Measurements from ENCODE around the gene WDR11.
"Not testable (repeated sequence)": the region's sequence is repeated elsewhere in the genome, so short reads cannot be mapped to it uniquely, and the experiment has no call there.

The WDR11 gene

GRCh38 chr10:120905268-120905667 is 54.1 kb downstream of the WDR11 start:
- no peak for TF ChIP-seq CTCF (IDR thresholded peaks at IDR 0.05; ENCODE audit: extremely low read depth, missing control alignments)

GRCh38 chr10:120917521-120918250 is 66.5 kb downstream of the WDR11 start:
- DNase-seq (ENCODE audit: low spot score) = no peak
- no peak for TF ChIP-seq CTCF (IDR thresholded peaks at IDR 0.05; ENCODE audit: extremely low read depth, missing control alignments)

More at GRCh38 chr10:120905268-120905667, 54.1 kb downstream of the WDR11 start:
- no peak for DNase-seq (ENCODE audit: low spot score)

- not testable (repeated sequence) for DNase-seq (ENCODE audit: low spot score)
These were observed 72.7 kb downstream of the WDR11 start for GRCh38 chr10:120923886-120924285.

- DNase-seq (ENCODE audit: low spot score) = no peak
- no peak for TF ChIP-seq CTCF (IDR thresholded peaks at IDR 0.05; ENCODE audit: extremely low read depth, missing control alignments)
These were observed 75.4 kb downstream of the WDR11 start for GRCh38 chr10:120926611-120927010.

DNA sequence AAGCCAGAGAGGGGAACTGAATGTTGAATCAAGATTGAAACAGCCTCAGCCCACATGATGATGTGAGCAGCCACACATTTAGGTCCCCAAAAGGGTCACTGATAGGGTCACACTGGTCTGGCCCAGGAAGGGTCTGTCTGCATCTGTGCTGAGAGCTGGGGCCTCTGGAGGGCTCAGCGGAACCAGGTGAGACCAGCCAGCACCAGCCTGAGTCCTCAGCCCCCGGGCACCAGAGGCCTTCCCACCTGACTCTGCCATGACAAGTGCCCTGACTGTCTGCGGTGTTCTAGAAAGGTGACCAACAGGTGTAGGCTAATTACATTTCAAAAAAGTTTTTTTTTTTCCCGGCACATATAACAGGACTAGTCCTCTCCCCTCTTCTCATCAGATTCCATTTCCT is 76.2 kb downstream of the WDR11 start:
- no peak for DNase-seq (ENCODE audit: low spot score)
- no peak for TF ChIP-seq CTCF (IDR thresholded peaks at IDR 0.05; ENCODE audit: extremely low read depth, missing control alignments)

GRCh38 chr10:120929166-120929565 is 78.0 kb downstream of the WDR11 start:
- TF ChIP-seq CTCF (IDR thresholded peaks at IDR 0.05; ENCODE audit: extremely low read depth, missing control alignments) = no peak

GRCh38 chr10:120931423-120931822 is 80.3 kb downstream of the WDR11 start:
- TF ChIP-seq CTCF (IDR thresholded peaks at IDR 0.05; ENCODE audit: extremely low read depth, missing control alignments) = no peak
- DNase-seq (ENCODE audit: low spot score) = no peak

More at GRCh38 chr10:120929166-120929565, 78.0 kb downstream of the WDR11 start:
- no peak for DNase-seq (ENCODE audit: low spot score)

GRCh38 chr10:120931999-120932398 is 80.8 kb downstream of the WDR11 start:
- no peak for DNase-seq (ENCODE audit: low spot score)
- no peak for TF ChIP-seq CTCF (IDR thresholded peaks at IDR 0.05; ENCODE audit: extremely low read depth, missing control alignments)

All from GM20000 (cell line).